Stromal cell of bone marrow (primary cell): Measurements from ENCODE around the gene UQCRH.
"Not testable (repeated sequence)": the region's sequence is repeated elsewhere in the genome, so short reads cannot be mapped to it uniquely, and the experiment has no call there.

Source experiments
- DNase-seq: peaks from one replicate; pipeline ENCODE4 v3.0.0-alpha.2; 2012; ENCODE audit warnings: low read depth

Gene UQCRH

DNA sequence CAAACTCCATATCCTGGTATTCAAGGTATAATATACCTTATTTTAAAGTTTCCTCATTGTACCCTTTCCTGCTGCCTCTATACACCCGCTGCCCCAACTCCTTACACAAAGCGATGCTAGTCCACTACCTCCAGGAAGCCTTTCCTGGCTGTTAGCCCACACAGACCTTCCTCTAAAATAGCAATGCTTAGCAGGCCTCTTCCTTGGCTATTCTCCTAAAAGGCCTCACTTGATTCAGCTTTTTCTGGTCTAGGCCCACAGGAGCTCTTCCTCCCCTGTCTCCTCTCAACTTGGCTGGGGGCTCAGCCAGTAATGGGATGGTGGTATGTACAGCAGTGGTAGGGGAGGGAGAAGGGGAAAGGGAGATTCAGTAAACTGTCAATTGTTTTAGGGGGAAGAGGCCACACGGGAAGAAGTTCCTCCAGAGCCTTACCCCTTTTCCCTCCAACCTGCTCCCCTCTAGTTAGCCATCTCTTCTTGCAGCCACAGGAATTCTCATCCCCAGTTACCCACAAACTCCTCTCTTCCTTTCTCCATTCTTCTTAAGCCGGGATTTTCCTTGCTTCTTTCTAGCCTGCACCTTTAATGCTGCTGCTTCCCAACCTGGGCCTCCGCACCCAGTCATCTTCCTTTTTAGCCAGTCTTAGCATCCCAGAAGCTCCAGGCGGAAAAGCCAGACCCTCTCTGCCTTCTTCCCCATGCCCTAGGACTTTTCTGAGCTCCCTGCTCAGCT, 2.7 kb upstream of the UQCRH start:
- no peak for DNase-seq

DNA sequence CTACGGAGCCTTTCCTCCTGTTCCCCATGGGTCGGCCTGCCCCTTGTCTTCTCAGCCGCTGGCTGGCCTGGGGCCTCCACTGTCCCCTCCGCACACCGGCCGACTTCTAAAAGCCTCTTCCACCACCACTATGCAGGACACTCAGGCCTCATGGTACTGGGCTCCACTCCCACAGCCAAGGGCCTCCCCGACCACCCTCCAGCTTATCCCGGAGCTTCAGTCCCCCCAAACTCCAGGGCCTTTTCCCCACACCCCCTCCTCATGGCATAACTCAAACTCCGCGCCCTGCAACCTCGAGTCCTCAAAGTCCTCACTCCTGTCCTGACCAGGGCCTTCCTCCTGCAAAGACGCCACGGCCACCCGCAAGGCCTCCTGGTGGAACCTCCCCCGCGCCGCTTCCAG, 2.1 kb upstream of the UQCRH start:
- DNase-seq, result no peak

DNA sequence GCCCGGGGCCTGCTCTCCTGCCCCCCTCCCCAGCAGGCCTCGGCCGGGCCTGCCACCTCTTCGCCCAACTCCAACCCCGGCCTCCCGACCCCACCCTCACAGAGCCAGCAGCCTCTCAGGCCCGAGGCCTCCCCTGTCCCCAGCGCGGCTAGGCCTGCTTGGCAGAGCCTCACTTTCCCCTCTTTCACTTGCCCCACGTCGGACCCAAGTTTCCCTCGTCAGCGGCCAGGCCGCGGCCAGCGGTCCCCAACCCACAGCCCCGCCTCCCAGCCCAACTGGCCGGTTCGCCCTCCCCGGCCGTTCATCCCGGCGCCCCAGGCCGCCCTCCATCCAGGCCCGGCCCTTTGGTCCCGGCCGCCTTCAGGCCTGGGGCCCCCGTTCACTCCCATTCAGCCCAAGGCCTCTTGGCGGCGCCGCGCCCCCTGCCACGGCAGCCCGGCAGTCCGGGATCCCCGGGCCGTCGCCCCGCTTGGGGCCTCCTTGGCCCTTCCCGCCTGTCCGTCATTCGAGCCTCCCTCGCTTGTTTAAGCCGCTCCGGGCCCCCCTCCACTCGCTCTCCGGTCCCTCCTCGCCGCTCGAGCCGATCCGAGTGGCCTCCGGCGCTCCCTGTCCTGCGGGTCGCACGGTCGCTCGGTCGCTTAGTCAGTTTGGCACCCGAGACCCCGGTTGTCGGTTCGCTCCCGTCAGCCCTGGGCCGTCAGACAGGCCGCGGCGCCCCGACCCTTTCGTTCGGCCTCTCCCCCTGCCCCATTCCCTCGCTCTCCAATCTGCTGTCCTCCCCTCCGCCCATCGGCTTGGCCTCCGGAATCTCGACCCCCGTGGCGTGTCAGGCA, 1.5 kb upstream of the UQCRH start:
- no peak for DNase-seq

DNA sequence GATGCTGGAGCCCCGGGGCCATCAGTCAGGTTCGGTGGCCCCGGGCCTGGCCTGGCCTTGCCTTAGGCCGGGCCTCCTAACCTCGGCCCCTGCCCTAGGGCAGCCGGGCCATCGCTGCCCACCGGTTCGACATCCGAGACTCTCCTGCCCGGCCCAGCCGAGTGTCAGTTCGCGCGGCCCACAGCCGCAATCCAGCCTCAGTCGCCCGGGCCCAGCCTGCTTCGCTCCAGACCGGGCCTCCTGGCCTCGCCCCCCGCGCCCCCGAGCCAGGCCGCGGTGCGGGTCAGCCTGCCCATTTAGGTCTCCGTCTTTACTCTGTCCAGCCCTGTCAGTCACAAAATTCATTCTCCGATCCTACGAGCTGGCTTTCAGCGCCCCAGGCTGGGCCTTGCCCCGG, 859 bp upstream of the UQCRH start:
- no peak for DNase-seq

DNA sequence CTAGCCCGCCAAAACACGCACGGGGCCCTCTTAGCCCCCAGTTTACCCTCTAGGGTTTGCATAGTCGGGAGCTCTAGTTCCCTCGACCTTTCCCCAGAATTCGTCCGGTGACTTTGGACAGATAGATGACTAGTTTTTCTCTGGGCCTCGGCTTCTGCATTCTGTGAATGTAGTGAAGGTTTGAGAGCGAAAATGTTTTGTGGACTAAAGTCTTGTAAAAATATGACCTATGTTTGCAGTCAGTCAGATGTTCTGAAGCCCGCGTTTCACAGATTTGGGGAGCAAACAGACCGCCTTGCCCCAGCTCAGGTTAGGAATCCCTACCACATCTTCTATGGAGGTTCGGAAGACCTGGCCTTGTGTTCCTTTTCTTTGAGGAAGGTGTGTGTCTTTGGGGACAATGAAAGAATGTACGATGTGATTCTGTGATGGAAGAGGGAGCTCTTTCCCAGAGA, 401 bp downstream of the UQCRH start:
- no peak for DNase-seq

DNA sequence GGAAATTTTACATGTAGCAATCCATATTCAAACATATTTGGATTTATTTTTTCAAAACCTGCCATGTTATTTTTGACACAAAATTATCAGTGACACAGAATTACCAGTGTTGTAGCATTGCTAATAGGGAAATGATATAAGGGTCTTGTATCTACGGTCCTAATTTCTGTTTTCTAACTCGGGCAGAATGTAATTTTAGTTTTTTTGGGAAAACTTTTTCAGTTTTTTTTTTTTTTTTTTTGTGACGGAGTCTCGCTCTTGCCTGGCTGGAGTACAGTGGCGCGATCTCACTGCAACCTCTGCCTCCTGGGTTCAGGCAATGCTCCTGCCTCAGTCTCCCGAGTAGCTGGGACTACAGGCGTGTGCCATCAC, 2.6 kb downstream of the UQCRH start:
- no peak for DNase-seq

DNA sequence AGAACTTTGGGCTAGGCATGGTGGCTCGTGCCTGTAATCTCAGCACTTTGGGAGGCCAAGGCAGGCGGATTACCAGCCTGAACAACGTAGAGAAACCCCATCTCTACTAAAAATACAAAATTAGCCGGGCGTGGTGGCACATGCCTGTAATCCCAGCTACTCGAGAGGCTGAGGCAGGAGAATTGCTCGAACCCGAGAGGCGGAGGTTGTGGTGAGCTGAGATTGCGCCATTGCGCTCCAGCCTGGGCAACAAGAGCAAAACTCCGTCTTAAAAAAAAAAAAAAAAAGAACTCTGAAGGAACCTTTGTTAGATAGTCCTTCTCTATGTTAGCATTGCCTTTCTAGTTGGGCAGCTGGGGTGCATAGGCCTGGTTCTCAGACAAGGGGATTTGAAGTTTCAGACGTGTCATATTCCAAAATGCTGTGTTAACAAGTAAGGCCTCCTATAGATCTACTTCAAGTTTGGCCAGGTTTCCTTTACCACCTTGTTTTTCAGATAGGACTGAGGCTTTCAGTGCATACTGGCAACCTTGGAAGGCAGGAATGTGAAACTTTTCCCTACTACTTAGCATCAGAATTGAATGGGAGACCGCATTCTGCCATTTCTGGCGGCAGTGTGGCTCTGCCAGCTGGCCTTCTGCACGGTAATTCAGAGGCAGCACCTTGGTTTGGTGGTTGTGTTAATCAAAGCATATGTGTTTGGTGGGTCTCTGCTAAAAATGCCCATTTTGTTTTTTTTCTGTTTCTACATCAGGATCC, 6.1 kb downstream of the UQCRH start:
- no peak for DNase-seq

DNA sequence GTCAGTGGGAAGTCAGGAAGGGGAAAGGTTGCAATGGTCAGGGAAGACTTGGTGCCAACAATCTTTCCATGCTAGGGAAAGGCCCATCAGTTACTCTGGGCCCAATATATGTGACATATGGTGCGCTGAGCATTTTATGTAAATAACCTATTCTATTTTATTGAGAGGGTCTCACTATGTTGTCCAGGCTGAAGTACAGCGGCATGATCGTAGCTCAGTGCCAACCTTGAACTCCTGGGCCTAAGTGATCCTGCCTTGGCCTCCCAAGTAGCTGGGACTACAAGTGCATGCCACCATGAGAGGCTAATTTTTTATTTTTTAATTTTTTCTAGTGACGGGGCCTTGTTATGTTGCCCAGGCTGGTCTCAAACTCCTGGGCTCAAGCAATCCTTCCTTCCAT, 6.8 kb downstream of the UQCRH start:
- no peak for DNase-seq

DNA sequence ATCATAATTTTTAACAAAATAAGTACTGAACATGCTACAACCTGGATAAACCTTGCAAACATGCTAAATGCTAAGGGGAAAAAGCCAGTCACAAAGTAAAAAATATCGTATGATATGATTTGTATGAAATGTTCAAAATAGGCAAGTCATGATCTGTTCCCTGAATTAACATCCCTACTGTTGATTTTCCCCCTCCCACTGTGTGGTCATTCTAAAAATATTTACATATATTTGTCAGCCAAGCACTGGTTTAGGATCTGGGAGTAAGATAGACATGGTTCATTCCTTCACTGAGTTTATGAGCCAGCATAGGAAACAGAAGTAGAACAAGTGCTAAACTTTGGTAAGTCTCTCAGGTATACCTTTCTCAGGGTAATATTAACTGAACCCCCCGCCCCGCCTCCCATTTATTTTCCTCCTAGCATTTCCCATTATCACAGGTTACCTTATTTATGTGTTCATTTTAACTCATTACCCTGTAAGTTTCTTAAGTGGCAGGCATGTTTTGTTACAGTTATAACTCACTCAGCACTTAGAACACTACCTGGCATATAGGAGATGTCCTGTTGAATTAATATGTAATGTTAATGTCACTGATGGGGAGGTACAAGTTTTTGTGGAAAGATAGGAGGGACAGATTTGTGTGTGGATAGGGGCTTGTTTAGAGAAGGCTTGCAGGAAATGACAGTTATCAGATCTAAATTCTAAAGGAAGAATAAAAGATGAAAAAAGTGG, 12.3 kb downstream of the UQCRH start:
- no peak for DNase-seq

DNA sequence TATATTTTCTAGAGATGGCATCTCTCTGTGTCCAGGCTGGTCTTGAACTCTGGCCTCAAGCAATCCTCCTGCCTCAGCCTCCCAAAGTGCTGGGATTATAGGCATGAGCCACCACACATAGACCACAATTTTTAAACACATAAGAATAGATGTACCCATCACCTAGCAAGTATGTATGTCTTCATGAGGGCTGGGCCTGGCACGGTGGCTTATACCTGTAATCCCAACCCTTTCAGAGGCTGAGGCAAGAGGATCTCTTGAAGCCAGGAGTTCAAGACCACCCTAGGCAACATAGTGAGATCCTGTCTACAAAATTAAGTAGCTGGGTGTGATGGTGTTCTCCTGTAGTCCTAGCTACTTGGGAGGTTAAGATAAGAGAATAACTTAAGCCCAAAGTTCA, 13.8 kb downstream of the UQCRH start:
- DNase-seq, result no peak

DNA sequence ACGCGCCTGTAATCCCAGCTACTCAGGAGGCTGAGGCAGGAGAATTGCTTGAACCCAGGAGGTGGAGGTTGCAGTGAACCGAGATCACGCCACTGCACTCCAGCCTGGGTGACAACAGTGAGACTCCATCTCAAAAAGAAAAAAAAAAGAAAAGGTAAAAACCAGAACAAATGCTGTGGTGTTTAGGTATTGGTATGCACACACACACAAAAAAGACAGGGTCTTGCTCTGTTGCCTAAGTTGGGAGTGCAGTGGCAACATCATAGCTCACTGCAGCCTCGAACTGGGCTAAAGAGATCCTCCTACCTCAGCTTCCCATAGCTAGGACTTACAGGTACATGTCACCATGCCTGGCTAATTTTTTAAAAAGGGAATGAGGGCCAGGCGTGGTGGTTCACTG, 15.8 kb downstream of the UQCRH start:
- not testable (repeated sequence) for DNase-seq

DNA sequence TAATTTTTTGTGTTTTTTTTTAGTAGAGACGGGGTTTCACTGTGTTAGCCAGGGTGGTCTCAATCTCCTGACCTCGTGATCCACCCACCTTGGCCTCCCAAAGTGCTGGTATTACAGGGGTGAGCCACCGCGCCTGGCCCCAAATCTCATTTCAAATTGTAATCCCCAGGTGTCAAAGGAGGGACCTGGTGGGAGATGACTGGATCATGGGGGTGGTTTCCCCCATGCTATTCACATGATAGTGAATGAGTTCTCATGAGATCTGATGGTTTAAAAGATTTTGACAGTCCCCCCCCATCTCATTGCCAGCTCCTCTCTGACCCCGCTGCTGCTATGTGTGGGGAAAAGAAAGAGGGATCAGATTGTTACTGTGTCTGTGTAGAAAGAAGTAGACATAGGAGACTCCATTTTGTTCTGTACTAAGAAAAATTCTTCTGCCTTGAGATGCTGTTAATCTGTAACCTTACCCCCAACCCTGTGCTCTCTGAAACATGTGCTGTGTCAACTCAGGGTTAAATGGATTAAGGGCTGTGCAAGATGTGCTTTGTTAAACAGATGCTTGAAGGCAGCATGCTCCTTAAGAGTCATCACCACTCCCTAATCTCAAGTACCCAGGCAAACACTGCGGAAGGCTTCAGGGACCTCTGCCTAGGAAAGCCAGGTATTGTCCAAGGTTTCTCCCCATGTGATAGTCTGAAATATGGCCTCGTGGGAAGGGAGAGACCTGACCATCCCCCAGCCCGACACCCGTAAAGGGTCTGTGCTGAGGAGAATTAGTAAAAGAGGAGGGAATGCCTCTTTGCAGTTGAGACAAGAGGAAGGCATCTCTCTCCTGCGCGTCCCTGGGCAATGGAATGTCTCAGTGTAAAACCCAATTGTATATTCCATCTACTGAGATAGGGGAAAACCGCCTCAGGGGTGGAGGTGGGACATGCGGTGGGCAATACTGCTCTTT, 16.7 kb downstream of the UQCRH start:
- DNase-seq, result not testable (repeated sequence)

DNA sequence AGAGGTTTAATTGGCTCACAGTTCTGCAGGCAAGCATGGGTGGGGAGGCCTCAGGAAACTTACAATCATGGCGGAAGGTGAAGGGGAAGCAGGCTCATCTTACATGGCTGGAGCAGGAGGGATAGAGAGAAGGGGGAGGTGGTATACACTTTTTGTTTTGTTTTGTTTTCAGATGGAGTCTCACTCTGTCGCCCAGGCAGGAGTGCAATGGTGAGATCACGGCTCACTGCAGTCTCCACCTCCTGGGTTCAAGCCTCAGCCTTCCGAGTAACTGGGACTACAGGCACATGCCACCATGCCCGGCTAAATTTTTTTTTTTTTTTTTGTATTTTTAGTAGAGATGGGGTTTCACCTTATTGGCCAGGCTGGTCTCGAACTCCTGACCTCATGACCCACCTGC, 18.7 kb downstream of the UQCRH start:
- not testable (repeated sequence) for DNase-seq

DNA sequence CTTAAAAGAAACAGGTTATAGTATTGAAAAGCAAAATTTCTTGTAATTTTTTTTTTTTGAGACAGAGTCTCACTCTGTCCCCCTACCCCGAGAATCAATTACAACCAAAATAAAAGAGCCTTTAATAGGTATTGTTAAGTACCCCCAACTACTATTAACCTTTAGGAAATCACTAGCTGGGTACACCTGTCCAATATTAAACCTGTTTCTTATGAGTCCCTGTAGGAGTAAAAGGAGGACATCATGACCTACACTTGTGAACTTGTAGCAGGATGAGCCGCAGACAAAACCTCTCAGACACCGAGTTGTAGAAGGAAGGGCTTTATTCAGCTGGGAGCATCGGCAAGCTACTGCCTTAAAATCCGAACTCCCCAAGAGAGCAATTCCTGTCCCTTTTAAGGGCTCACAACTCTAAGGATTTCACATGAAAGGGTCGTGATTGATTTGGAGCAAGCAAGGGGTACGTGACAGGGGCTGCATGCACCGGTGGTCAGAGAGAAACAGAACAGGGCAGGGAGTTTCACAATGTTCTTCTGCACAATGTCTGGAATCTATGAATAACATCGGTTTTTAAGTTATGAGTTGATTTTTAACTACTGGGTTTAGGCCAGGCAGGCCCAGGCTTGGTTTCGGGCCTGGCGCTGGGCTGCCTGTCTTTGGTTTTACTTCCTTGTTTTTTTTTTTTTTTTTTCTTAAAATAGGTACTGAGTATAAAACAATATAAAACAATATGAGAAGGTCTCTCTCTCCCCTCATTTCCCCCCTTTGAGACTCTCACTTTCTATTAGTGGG, 22.0 kb downstream of the UQCRH start:
- not testable (repeated sequence) for DNase-seq

DNA sequence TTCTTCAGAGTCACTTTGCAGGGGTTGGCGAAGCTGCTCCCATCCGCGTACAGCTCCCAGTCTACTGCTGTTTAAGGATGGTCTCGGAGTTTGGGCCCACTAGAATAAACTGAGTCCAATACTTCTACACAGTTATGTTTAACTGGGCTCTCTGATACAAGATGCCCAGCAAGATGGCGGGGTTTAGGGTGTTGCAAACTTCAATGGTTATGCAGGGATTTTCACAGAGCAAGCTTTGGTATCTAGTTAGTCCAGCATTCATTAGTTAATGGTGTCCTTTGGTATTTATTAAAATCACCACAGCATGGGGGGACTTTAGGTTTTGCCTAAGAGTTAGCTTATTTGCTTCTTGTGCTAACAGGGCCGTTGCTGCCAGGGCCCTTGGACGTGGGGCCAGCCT, 24.7 kb downstream of the UQCRH start:
- not testable (repeated sequence) for DNase-seq

DNA sequence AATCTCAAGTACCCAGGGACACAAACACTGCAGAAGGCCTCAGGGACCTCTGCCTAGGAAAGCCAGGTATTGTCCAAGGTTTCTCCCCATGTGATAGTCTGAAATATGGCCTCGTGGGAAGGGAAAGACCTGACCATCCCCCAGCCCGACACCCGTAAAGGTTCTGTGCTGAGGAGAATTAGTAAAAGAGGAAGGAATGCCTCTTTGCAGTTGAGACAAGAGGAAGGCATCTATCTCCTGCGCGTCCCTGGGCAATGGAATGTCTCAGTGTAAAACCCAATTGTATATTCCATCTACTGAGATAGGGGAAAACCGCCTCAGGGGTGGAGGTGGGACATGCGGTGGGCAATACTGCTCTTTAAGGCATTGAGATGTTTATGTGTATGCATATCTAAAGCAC, 26.3 kb downstream of the UQCRH start:
- not testable (repeated sequence) for DNase-seq

DNA sequence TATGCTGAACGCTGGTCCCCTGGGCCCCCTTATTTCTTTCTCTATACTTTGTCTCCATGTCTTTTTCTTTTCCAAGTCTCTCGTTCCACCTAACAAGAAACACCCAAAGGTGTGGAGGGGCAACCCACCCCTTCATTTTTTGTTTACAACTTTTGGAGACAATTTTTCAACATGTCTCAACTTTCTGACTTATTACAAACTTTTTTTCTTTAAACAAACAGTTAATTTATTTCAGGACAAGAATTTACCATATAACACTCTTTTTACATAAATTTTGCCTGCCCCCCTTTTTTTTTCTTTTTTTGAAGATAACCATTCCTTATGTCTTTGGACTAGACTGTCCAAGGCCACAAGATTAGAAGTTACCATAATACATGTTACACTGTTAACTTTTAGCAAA, 26.9 kb downstream of the UQCRH start:
- not testable (repeated sequence) for DNase-seq

DNA sequence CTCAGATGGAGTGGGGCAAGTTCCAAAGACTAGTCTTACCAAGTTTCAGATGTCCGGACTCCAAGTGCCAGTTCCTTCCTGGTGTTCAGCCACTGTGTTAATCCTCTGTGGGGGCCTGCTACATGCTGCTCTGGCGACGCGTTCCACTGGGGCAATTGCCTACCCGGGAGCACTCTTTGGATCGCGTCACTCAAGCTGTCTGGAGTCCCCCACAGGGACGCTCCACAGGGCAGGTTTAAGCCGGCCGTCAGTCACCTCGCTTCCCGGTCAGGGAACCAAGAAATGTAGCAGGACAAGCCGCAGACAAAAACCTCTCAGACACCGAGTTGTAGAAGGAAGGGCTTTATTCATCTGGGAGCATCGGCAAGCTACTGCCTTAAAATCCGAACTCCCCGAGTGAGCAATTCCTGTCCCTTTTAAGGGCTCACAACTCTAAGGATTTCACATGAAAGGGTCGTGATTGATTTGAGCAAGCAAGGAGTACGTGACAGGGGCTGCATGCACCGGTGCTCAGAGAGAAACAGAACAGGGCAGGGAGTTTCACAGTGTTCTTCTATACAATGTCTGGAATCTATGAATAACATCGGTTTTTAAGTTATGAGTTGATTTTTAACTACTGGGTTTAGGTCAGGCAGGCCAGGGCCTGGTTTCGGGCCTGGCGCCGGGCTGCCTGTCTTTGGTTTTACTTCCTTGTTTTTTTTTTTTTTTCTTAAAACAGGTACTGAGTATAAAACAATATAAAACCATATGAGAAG, 28.5 kb downstream of the UQCRH start:
- not testable (repeated sequence) for DNase-seq

DNA sequence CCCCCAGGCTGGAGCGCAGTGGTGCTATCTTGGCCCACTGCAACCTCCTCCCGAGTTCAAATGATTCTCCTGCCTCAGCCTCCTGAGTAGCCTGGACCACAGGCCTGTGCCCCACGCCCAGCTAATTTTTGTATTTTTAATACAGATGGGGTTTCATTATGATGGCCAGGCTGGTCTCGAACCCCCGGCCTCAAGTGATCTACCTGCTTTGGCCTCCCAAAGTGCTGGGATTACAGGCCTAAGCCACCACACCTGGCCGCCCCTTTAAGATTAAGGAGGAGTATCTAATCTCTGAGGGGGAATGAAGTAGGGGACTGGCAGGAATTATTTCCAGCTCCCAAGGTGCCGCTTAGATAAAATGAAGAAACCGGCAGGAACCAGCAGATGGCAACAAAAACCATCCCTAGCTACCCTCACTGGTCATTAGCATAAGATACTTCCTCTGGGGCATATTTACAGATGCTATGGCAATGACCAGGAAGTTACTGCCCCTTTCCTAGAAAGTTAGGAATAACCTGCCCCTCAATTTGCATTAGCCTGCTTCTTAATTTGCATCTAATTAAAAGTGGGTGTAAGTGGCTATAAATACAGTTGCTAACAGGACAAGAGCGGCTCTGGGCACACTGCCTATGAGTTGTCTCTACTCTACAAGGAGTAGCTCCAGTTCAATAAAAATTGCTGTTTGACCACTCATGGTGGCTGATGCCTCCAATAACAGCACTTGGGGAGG, 30.0 kb downstream of the UQCRH start:
- DNase-seq, result peak; percentile 7
